HG03064 (cell line): ENCODE data around the gene PTGES2.
"Not testable (repeated sequence)": the region's sequence is repeated elsewhere in the genome, so short reads cannot be mapped to it uniquely, and the experiment has no call there.

Experiments used
- ATAC-seq: cut with Tn5 transposase; IDR thresholded peaks from one replicate; pipeline ENCODE4 v1.9.1; 2021; ENCODE audit warnings: low read depth; ENCODE audit not compliant: unreplicated experiment

PTGES2 gene

GRCh38 chr9:128139621-128140020 lies 12.1 kb upstream of the PTGES2 start:
- ATAC-seq: no peak

- ATAC-seq: no peak
These were observed 10.5 kb upstream of the PTGES2 start for GRCh38 chr9:128138001-128138400.

DNA sequence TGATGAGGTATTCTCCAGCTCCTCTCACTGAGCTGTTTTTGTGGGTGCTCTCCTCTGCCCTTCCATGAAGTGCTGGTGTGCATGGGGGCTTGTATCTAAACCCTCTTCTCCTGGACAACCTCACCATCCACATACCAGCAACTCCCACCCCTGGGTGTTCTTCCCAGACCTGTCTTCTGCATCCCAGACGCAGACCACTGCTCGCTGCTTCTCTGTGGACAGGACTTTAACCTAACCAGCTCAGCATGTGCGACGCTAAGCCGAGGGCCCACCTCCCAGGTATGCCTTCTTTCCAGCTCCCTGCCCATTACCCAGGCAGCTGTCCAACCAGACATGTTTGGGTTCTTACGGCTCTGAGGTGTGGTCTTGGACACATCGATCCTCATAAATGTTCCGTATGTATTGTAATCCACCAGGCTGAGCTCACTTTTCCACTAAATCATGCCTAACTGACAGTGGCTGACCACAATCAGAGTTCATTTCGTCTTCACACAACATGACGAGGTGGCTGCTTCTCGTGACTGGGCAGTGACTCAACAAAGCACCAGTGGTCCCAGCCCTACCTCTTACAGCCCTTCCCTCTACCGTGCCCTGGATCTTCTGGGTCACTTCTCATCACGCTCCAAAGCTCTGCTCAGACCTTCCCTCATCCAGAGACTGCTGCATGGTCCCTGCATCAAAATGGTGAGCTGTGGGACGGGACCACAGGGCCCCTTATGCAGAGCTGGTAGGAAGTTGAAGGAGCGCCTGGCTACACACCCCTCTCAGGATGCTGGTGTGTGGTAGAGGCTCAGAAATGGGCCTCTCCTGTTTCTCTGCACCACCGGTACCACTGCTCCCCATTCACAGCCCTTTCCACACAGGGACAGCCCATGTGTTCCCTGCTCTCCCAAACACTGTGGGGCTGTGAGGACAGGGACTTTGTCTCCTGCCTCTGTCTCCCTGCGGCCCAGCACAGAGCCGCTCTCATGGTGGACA lies 9.6 kb upstream of the PTGES2 start:
- ATAC-seq: no peak

GRCh38 chr9:128135561-128135960 lies 8.0 kb upstream of the PTGES2 start:
- not testable (repeated sequence) for ATAC-seq

DNA sequence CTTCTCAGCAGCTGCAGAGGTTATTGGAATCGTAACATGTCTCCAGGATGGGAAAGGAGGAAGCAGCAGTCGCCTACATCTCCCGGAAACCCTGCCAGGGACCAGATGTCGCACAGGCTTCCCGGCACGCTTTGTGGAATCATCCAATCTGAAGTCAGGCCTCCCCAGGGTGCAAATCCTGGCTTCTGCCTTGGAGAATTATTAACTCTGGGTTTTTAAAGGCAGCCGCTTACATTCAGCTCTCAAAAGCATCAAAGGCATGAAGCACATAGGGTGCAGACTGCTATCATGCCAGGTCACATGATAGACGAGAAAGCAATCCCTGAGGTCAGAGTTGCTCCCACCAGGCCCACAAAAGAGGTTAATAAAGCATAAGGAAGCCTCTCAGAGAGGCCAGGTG lies 4.6 kb upstream of the PTGES2 start:
- not testable (repeated sequence) for ATAC-seq

- not testable (repeated sequence) for ATAC-seq
These were observed 3.8 kb upstream of the PTGES2 start for GRCh38 chr9:128131346-128131745.

DNA sequence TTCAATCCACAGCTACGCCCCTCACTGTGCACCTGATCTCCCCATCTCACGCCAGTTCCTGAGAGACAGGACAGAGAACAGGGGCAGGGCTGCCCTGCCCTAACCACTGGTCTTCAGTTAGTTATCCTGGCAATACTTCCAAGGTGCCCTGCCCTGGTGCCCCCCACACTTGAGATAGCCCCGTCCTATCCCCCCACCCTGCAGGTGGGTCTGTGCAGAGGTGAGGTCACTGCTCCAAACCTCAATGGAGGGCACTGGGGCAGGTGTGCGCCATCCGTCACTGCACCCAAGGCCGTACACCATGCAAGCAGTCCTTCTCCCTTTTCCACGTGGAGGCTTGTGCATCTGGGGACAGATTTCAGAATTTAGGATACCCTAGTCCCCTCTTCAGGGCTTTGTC lies 3.1 kb upstream of the PTGES2 start:
- not testable (repeated sequence) for ATAC-seq

DNA sequence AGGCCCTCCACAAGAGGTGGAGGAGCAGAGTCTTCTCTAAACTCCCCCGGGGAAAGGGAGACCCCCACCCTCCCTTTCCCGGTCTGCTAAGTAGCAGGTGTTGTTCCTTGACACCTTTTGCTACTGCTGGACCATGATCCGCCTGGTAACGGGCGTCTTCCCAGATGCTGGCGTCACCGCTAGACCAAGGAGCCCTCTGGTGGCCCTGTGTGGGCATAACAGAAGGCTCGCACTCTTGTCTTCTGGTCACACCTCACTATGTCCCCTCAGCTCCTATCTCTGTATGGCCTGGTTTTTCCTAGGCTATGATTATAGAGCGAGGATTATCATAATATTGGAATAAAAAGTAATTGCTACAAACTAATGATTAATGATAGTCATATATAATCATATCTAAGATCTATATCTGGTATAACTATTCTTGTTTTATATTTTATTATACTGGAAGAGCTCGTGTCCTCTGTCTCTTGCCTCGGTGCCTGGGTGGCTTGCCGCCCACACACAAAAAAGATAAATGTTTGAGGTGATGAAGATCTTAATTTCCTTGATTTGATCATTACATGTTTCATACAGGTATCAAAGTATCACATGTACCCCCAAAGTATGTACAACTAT lies 2.6 kb upstream of the PTGES2 start:
- not testable (repeated sequence) for ATAC-seq

DNA sequence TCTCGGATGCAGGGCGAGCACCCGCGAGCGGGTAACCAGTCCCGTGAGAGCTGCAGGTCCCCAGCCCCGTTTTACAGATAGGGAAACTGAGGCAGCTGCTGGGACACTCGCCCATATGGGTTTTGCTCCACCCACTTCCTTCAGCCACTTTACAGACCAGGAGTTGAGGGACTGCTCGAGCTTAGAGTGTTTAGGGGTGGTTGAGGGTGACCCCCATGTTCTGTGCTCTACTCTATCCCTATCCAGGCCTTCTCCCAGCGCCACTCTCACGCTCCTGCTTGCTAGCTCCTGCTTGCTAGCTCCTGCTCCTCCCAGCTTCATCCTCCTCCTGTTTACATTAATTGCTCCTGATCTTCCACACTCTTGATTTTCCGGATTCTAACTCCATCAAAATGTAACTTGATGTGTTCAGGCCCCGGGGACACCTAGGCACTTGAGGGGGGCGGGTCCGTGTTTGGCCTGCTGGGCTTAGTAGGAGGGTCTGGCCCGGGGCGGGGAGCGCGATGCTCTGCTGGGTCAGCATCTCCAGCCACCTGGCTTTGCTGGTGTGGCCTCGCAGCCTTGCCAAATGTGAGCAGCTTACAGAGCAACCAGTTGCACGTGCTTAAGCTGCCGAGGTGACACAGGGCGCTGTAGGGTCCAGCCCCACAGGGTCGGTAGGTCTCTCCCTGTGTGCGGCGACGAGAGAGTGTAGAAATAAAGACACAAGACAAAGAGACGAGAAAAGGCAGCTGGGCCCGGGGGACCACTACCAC lies 1.5 kb upstream of the PTGES2 start:
- no peak for ATAC-seq

DNA sequence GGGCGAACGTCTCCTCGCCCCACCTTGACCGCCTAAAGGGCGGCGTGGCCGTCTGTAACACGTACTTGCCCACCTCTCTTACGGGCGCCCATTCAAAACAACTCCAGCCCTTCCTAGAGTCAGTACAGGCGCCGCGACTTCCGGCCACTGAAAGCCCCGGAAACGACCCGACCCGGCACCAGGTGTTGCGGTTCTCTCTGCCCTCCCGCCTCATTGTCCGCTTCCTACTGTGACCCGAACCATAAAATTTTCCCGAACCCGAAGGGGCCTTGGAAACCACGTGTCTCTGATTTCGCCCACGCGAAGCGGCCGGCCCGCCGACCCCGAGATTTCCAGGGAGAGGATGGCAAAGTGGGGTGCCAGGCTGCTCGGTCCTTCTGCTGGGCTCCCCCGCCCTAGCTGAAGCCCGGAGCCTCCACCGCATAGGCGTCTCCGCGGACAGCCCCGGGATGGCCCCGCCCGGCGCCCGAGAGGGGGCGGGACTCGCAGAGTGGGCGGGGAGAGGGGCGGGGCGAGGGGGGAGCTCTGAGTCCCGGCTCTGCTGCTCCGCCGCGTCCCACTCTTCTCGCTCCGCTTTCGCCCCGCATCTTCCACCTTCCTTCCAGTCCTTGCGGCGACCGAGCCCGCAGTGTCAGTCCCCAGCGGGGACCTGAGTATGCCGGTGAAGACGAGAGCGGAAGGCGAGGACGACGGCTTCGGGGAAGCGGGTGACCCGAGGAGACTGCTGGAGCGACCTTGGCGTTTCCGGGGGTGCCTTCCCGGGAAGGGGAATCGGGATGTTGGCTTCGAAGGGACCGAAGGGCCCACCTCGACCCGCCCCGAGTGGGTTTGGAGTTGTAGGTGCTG lies 684 bp upstream of the PTGES2 start:
- peak; percentile 57 for ATAC-seq

DNA sequence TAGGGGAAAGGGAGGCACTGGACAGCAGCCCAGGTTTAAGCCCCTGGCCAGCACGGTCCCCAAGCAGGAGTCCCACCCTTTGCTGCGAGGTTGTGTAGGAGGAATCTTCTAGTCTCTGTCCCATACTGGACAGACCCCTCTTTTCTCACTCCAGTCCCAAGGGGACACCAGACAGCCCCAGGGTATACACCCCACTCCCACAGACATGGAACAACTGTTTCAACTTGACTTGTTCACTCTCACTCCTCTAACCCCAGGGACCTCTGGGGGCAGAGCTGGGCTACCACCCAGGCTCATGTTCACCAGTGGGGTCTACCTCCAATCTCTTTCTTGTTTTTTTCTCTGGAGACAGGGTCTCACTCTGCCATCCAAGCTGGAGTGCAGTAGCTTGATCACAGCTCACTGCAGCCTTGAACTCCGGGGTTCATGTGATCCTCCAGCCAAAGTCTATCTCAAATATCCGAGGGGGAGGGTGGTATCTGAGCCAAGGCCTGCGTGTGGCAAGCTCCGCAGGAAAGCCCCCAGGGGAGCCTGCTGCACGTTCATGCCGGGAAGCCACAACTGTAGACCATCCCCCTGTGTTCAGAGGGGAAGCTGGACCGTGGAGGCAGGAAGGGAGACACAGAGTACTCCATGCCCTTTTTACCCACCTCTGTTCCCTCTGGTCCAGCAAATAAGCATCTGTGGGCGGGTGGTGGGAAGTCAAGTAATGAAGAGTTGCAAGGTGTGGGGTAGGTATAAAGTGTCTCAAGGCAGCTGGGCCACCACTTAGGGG lies 1.8 kb downstream of the PTGES2 start:
- ATAC-seq: no peak

DNA sequence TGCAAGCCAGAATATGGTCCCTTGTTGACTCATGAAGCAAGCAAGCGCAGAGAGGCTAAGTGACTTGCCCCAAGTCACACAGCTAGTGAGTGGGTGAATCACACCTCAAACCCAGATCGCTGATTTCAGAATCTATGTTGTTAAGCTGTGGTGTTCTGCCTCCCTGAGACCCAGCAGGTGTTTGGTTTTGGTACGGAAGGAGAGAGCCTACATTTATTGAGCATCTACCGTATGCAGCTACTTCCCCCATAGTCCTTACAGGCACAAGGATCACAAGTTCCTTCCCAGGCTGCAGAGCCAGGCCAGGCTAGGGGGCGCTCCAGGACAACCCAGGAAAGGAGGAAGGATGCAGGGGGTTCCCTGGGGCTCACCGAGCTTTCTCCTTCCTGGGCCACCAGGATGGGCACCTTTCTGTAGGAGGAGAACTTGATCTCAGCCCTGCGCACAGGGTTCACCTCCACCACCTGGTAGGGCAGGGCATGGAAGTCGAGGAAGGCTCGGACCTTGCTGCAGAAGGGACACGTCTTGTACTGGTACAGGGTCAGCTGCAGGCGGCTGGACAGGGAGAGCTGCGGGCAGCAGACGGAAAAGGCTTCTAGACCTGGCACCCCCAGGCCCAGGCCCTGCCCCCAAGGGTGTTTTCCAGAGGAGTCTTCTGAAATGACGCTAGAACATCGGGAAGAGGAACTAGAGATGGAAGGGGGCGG lies 2.5 kb downstream of the PTGES2 start:
- ATAC-seq: no peak

DNA sequence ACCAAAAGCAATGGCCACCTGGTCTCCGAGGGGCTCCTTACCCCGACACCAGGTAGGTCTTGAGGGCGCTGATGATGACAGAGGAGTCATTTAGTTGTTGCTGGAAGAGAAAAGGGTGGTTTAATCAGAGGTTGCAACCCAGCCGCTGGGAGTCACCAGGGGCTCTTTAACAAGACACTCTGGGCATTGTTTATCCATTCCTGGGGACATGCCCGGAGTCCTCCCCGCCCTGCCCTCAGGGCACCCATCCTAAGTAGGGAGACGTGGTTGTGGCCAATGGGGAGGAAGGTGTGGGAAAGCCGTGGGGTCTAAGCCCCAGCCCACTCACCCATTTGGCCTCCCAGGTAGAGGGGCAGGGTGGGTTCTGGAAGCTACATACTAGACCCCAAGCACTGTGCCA lies 3.1 kb downstream of the PTGES2 start:
- no peak for ATAC-seq

DNA sequence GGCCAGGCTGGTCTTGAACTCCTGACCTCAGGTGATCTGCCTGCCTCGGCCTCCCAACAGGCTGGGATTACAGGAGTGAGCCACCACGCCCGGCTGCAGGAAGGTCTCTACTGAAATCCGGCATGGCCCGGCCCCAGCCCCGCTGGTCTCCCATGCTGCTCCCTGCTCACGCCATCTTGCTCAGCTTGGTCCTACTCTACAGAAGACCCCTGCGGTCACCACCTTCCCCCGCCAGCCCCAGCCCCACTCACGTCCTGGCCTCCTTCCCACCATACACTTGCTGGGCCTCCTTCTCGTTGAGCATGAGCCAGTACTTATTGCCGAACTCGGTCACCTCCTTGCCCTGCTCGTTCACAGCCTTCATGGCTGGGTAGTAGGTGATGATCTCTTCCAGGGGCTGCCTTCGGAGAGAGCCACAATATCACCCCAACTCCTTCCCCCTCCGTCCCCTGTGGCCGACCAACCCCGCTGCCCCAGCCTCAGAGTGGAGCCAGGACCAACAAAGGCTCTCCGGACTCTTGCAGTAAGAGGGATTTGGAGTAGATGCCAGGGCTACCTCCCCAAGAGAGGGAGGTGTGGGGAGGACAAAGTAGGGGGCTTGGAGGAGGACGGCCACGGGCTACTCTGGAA lies 4.0 kb downstream of the PTGES2 start:
- ATAC-seq: no peak

DNA sequence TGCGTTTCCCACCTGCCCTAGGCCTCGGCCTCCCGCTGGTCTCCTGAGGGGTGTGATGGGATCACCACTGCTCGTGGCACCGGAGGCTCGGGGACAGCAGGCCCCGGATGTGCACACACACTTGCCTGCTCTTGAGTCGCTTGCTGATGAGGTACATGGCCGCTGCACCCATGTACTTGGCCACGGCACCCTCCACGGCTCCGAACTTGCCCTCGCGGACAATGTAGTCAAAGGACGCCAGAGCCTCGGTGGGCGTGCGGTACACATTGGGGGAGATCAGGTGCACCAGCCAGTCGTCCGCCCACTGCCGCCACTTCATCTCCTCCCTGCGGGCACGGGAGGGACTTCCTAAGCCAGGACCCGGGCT lies 4.7 kb downstream of the PTGES2 start:
- no peak for ATAC-seq

DNA sequence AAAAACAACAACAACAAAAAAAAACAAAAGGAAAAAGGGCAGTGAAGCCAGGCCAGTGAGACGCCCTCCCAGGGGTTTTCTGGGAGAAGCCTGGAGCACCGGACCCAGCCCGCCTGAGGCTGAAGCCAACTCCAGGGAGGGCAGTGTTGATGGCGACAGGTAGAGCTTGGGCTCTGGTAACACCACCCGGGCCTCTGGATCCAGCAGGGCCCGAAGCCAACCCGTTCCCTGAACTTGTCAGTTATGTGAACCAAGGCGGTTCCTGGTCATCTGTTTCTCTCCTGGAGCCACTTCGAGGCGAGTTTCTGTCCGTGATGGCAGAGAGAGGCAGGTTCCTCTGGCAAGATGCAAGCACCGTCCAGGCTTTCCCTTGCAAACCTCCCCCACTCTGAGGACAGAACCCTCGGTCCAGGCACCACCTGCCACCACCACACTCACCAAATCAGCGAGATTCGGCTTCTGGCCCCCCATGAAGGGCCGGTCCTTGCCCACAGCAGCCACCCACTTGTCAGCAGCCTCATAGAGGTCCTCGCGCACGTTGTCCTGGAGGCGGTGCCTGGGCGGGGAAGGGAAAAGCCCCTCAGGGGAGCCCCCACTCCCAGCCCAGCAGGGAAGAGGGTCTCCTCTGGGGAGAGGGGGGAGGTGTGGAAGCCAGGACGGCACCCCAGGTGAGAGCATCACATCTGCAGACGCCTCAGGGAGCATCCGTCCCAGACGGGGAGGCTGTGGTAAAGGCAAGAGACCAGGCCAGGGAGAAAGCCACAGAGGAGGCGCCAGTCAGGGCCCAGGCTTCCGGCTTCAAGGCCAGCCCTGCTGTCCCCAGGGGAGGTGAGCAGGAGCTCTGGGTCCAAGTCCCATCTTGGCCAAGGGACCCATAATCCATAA lies 5.4 kb downstream of the PTGES2 start:
- no peak for ATAC-seq

GRCh38 chr9:128121466-128121810 lies 6.1 kb downstream of the PTGES2 start:
- ATAC-seq: no peak
